Right lobe of liver (tissue), 6 donors: Measurements from ENCODE around the gene TRAK1. TPM values are rescaled to one million over a fixed set of nuclear protein-coding genes. Genes with fewer than 3 reads are reported as not detected.
A peak's percentile ranks its signal among the peaks of the same experiment; 100 is the strongest.

Experiments
- ATAC-seq, 4 donors: fragments of 200-7000 bp; cut with Tn5 transposase; one replicate each; pipeline ENCODE4 v1.9.1; 2020; ENCODE audit warnings: mild to moderate bottlenecking in 4 of 4, moderate library complexity in 4 of 4
- DNase-seq, 3 donors: peaks; one replicate each; pipeline ENCODE4 v3.0.0-alpha.2; 2020
- H3K27ac ChIP-seq, 3 donors: fragments of 200-600 bp; one replicate each; pipeline ENCODE4 v1.8.0; 2022
- H3K27me3 ChIP-seq, 2 donors: fragments of 200-600 bp; one replicate each; pipeline ENCODE4 v1.8.0; 2022
- H3K36me3 ChIP-seq, 4 donors: fragments of 200-600 bp; sonication (generic) in 1 of 4; one replicate each; pipeline versions ENCODE4 v1.5.1 to v1.8.0; 2017 to 2022; ENCODE audit warnings: control low read depth in 1 of 4
- H3K4me1 ChIP-seq, 4 donors: fragments of 200-600 bp; sonication (generic) in 1 of 4; one replicate each; pipeline versions ENCODE4 v1.5.1 to v1.8.0; 2017 to 2022; ENCODE audit warnings: control low read depth in 1 of 4
- H3K4me3 ChIP-seq, 3 donors: fragments of 200-600 bp; one replicate each; pipeline ENCODE4 v1.8.0; 2022
- H3K9me3 ChIP-seq, 4 donors: fragments of 200-600 bp; sonication (generic) in 1 of 4; one replicate each; pipeline versions ENCODE4 v1.5.1 to v1.8.0; 2017 to 2022; ENCODE audit warnings: control low read depth in 1 of 4
- POLR2A ChIP-seq: fragments of 450-650 bp; IDR thresholded peaks from one replicate; pipeline ENCODE4 v1.6.1; 2017; ENCODE audit warnings: antibody characterized with exemption, mild to moderate bottlenecking
- WGBS: methylation state at CpG from one replicate; pipeline ENCODE4 v1.1.6; 2018; ENCODE audit warnings: low coverage, low lambda C conversion rate; ENCODE audit not compliant: insufficient coverage; ENCODE audit errors: missing lambda C conversion rate; 5-methylcytosine and 5-hydroxymethylcytosine counted together
- intact Hi-C, 2 donors: fragments of 100-400 bp; cut with DNase I; formaldehyde crosslinking; loops; one replicate each; pipeline versions ENCODE4 v1.11.2 to v1.14.1; 2022
- total RNA-seq, 6 experiments: library from RNA; depleted of rRNA in 2 of 6; stranded (reverse); fragments of >200 nt in 2 of 6; fragmentation: NEBNext Ultra II Directional in 3 of 6; extraction: Animal tissue kit (Norgen Biotek cat#: 25700) in 3 of 6; gene quantifications; one replicate each; pipeline versions ENCODE4 v1.1.0 to v1.2.4, GENCODE V29; 2016 to 2023
- TF ChIP-seq, protein P1 (sequence below), 4 donors: fragments of 200-600 bp in 3 of 4; fragments of 450-650 bp in 1 of 4; IDR thresholded peaks; one replicate each; pipeline versions ENCODE4 v1.5.1 to v1.8.0; 2016 to 2022; ENCODE audit warnings: antibody characterized with exemption in 4 of 4, mild to moderate bottlenecking in 2 of 4
- donor health status: DM: no; HTN: yes; CAD: no.
- donor health status: DM: no; HTN: no; CAD: no.
- donor health status: DM: no; HTN: no; CAD: no.
- donor health status: DM: no; HTN: yes; CAD: no.
- donor health status: DM: no; HTN: yes; CAD: no.

TRAK1 gene
- total RNA-seq, 6 experiments from 2014 or later, result 9.5 to 16.4 (median 12.2) TPM

GRCh38 chr3:42050126-42050525 is 41.0 kb upstream of the TRAK1 start:
- intact Hi-C loops, result no loop called here
- Histone ChIP-seq H3K27ac (no peak overlapping the region), H3K9me3 (no peaks in the 10 kb centered on the region), H3K36me3 (no peaks in the 10 kb centered on the region), H3K4me3 (no peak overlapping the region), H3K4me1 (peaks cover 0 to 44% (median 21%) of the 10 kb centered on the region in 4 donors), H3K27me3 (no peaks in the 10 kb centered on the region)
- ATAC-seq (no peak), DNase-seq (no peak)
- 85% methylated on average over 4 of the region's 6 CpGs for WGBS
- TF ChIP-seq POLR2A, result no peak
- TF ChIP-seq, protein P1, sequence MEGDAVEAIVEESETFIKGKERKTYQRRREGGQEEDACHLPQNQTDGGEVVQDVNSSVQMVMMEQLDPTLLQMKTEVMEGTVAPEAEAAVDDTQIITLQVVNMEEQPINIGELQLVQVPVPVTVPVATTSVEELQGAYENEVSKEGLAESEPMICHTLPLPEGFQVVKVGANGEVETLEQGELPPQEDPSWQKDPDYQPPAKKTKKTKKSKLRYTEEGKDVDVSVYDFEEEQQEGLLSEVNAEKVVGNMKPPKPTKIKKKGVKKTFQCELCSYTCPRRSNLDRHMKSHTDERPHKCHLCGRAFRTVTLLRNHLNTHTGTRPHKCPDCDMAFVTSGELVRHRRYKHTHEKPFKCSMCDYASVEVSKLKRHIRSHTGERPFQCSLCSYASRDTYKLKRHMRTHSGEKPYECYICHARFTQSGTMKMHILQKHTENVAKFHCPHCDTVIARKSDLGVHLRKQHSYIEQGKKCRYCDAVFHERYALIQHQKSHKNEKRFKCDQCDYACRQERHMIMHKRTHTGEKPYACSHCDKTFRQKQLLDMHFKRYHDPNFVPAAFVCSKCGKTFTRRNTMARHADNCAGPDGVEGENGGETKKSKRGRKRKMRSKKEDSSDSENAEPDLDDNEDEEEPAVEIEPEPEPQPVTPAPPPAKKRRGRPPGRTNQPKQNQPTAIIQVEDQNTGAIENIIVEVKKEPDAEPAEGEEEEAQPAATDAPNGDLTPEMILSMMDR (IDR thresholded peaks at IDR 0.05), result no peak

DNA sequence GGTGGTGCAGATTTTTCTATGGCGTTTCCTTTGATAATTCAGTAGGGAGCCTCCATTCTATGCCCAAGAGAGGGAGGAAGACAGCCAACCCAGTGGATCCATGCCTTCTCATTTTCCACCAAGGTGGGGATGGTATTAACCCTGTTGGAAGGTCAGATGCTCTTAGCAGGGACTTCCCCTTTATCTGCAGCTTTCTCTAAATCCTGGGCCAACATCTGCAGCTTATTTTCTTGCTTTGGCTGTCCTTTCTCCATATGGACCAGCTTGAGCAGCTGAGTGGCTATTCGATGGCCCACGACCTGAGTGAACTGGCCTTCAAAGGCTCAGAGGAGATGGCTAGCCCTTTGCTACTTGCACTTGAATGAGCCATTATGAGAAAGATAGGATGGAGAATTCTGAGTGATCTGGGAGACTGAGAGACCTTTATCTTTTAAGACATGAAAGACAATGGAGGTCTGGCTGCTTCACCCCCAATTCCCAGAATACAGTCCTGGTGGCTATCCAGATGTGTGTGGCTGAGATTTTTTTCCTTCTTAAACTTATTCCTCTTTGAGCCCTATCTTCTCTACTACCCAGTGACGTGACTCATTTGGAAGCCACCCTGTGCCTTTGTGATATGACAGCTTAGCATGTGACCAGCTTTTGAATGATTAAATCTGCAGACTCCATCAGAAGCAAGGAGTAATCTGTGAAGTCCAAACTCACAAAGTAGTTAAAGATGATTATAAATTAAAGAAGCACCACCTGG is 39.6 kb upstream of the TRAK1 start:
- DNase-seq (no peak), ATAC-seq (peak in 1 of 4 donors; percentile 18)
- H3K4me1 ChIP-seq, result peaks cover 0 to 35% (median 18%) of the 10 kb centered on the region in 4 donors
- no peak overlapping the region for H3K27ac ChIP-seq
- intact Hi-C loops, result no loop called here
- no peaks in the 10 kb centered on the region for H3K9me3 ChIP-seq
- H3K27me3 ChIP-seq, result no peaks in the 10 kb centered on the region
- no peaks in the 10 kb centered on the region for H3K36me3 ChIP-seq
- no peak overlapping the region for H3K4me3 ChIP-seq
- WGBS, result 71% methylated on average over 4 of the region's 4 CpGs
- no peak for TF ChIP-seq POLR2A
- TF ChIP-seq, protein P1 (IDR thresholded peaks at IDR 0.05), result no peak

GRCh38 chr3:42052132-42052483 is 39.0 kb upstream of the TRAK1 start:
- H3K9me3 ChIP-seq, result no peaks in the 10 kb centered on the region
- ATAC-seq (no peak), DNase-seq (no peak)
- no peak overlapping the region for H3K4me3 ChIP-seq
- no peaks in the 10 kb centered on the region for H3K27me3 ChIP-seq
- WGBS, result 100% methylated on average over 1 of the region's 2 CpGs
- no peaks in the 10 kb centered on the region for H3K36me3 ChIP-seq
- H3K27ac ChIP-seq, result peak overlapping the region in 1 of 3 donors; percentile 41
- peaks cover 0 to 34% (median 16%) of the 10 kb centered on the region in 4 donors for H3K4me1 ChIP-seq
- intact Hi-C loops, result no loop called here
- no peak for TF ChIP-seq POLR2A
- TF ChIP-seq, protein P1 (IDR thresholded peaks at IDR 0.05), result no peak

- peaks cover 0 to 34% (median 16%) of the 10 kb centered on the region in 4 donors for H3K4me1 ChIP-seq
- ATAC-seq (peak; percentile 76 to 84 (median 82)), DNase-seq (no peak)
- H3K36me3 ChIP-seq, result no peaks in the 10 kb centered on the region
- intact Hi-C loops, result no loop called here
- H3K4me3 ChIP-seq, result no peak overlapping the region
- WGBS, result 32% methylated on average over 10 of the region's 10 CpGs
- no peaks in the 10 kb centered on the region for H3K9me3 ChIP-seq
- H3K27me3 ChIP-seq, result no peaks in the 10 kb centered on the region
- no peak for TF ChIP-seq POLR2A
- TF ChIP-seq, protein P1 (IDR thresholded peaks at IDR 0.05), result no peak
- H3K27ac ChIP-seq, result peak overlapping the region; percentile 41 to 71 (median 53)
These were observed 38.4 kb upstream of the TRAK1 start for GRCh38 chr3:42052484-42053351.
